HepG2 (cell line): ENCODE data around the gene RAB15.

Experiments
- ATF3 ChIP-seq: sonication (generic); formaldehyde crosslinking; IDR thresholded peaks from 2 replicates; pipeline ENCODE4 v1.4.0; 2020; ENCODE audit warnings: missing genetic modification reagents
- CBFB ChIP-seq: sonication (generic); formaldehyde crosslinking; IDR thresholded peaks from 2 replicates; pipeline ENCODE4 v1.4.0; 2020; ENCODE audit warnings: missing genetic modification reagents
- CTCF ChIP-seq: sonication (generic); formaldehyde crosslinking; IDR thresholded peaks from 2 replicates; pipeline ENCODE4 v1.5.0; 2020; ENCODE audit warnings: mild to moderate bottlenecking, missing genetic modification reagents, moderate library complexity
- ELK4 ChIP-seq: sonication (generic); formaldehyde crosslinking; IDR thresholded peaks from 2 replicates; pipeline ENCODE4 v1.9.0; 2021; ENCODE audit warnings: missing genetic modification reagents, borderline replicate concordance
- MAX ChIP-seq: IDR thresholded peaks from 2 replicates; pipeline ENCODE4 v1.6.1; 2012; ENCODE audit warnings: inconsistent platforms
- NR2F1 ChIP-seq, 2 experiments: fragments of 450-650 bp in 1 of 2; formaldehyde crosslinking in 1 of 2; IDR thresholded peaks; 2 replicates each; pipeline versions ENCODE4 v1.5.0 to v1.6.1; 2016 to 2020; ENCODE audit warnings: mild to moderate bottlenecking in 1 of 2, missing compliant biosample characterization in 1 of 2, missing genetic modification reagents in 1 of 2, moderate library complexity in 1 of 2
- RAD21 ChIP-seq: fragments of 450-650 bp; formaldehyde crosslinking; IDR thresholded peaks from 2 replicates; pipeline ENCODE4 v1.5.0; 2020; ENCODE audit warnings: mild to moderate bottlenecking
- ZNF234 ChIP-seq: sonication (generic); formaldehyde crosslinking; conservative IDR thresholded peaks from 2 replicates; pipeline ENCODE4 v1.5.1; 2020; ENCODE audit warnings: mild to moderate bottlenecking, missing genetic modification reagents
- ZNF691 ChIP-seq: sonication (generic); formaldehyde crosslinking; IDR thresholded peaks from 2 replicates; pipeline ENCODE4 v1.4.0; 2020; ENCODE audit warnings: missing genetic modification reagents, low read depth, mild to moderate bottlenecking, borderline replicate concordance

GRCh38 chr14:64970041-64970440 lies 2.1 kb downstream of the RAB15 start:
- TF ChIP-seq ZNF691 (CRISPR knock-in tag) (no peak), RAD21 (CRISPR knock-in tag) (no peak), CTCF (CRISPR knock-in tag) (no peak), ATF3 (CRISPR knock-in tag) (no peak), ZNF234 (CRISPR knock-in tag) (no peak), NR2F1 (CRISPR knock-in tag; IDR thresholded peaks at IDR 0.05) (no peak), MAX (no peak), ELK4 (CRISPR knock-in tag) (no peak), CBFB (CRISPR knock-in tag) (no peak)
